ENCODE data around the gene CDYL.

GRCh38 chr6:4828187-4828698, 52.0 kb downstream of the CDYL start:
- TF ChIP-seq POLR2AphosphoS5 (IDR thresholded peaks at IDR 0.05) (no peak), CTCF (IDR thresholded peaks at IDR 0.05) (no peak), EP300 (IDR thresholded peaks at IDR 0.05) (no peak), POLR2A (IDR thresholded peaks at IDR 0.05; ENCODE audit: low read depth) (no peak)
